ENCODE measurements around the gene ADAP1. TPM values are rescaled to one million over a fixed set of nuclear protein-coding genes. Genes with fewer than 3 reads are reported as not detected.
A peak's percentile ranks its signal among the peaks of the same experiment; 100 is the strongest.
"Not testable (repeated sequence)": the region's sequence is repeated elsewhere in the genome, so short reads cannot be mapped to it uniquely, and the experiment has no call there.

The ADAP1 gene
- total and polyA plus RNA-seq, 9 donors = 2.0 to 6.1 (median 3.3) TPM

DNA sequence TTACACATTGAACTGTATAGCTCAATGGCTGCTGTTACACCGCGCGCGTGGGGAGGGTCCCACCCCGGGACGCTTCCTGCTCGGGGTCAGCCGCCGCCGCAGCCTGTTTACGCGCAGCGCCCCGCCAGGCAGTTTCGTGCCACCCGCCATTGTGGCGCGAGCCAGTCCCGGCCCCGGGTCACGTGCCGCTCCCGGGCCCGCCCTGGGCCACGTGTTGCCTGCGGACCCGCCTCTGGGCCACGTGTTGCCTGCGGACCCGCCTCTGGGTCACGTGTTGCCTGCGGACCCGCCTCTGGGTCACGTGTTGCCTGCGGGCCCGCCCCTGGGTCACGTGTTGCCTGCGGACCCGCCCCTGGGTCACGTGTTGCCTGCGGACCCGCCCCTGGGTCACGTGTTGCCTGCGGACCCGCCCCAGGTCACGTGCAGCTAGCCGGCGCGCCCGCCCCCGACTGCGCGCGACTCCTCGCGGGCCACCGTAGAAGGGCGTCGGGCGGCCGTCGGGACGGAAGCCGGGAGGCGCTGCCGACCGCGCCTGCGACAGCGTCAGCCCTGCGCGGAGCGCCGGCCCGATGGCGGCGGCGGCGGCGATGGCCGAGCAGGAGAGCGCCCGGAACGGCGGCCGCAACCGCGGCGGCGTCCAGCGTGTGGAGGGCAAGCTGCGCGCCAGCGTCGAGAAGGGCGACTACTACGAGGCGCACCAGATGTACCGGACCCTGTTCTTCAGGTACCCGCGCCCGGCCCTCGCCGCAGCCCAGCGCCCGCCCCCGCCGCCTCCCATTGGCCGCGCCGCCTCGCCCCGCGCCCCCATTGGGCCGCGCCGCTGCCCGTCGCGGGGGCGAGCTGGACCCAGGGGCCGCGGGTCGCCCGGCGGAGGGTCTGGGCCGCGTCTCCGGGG, 78.2 kb downstream of the ADAP1 start, which contains the start of gene GET4:
TSS of gene GET4 (plus strand) at position 478 of the 895 bp plus-strand sequence. CDS start at position 570, 92 bp downstream.
- no peaks in the 10 kb centered on the region for H3K9me3 ChIP-seq (replicated peaks; ENCODE audit: control insufficient read depth, low read depth, low read length)
- under 1% methylated on average over 129 of the region's 129 CpGs for WGBS (ENCODE audit: insufficient coverage)
- peak within 1 kb of the TSS; percentile 87 for H3K27ac ChIP-seq (ENCODE audit: low read length)
- peaks cover 36% of the 10 kb centered on the region for H3K36me3 ChIP-seq (ENCODE audit: control insufficient read depth, insufficient read depth, low read length)
- peak within 1 kb of the TSS; percentile 71 for H3K4me3 ChIP-seq (ENCODE audit: low read length)
- peak; percentile 98 for DNase-seq
- no peaks in the 10 kb centered on the region for H3K27me3 ChIP-seq (ENCODE audit: control insufficient read depth, insufficient read depth, low read length)
- peaks cover 57% of the 10 kb centered on the region for H3K4me1 ChIP-seq (ENCODE audit: control insufficient read depth, insufficient read depth, low read length)

DNA sequence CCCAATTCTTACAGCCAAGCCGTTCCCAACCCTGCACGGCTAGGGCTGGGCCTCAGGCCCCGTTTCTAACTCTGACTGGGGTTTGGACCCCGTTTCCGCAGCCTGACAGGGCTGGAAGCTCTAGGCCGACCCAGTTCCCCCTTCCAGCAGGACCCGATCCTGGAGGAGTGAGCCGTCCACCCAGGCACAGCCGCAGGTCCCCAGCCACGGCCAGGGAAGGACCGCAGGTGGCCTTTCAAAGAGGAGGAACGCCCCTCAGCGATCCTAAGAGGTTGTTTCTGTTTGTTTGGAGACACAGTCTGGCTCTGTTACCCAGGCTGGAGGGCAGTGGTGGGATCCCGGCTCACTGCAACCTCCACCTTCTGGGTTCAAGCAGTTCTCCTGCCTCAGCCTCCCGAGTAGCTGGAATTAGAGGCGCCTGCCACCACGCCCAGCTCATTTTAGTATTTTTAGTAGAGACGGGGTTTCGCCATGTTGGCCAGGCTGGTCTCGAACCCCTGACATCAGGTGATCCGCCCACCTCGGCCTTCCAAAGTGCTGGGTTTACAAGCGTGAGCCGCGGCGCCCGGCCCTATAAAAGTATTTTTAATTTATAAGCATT, 78.9 kb downstream of the ADAP1 start:
- Histone ChIP-seq H3K4me1 (ENCODE audit: control insufficient read depth, insufficient read depth, low read length) (peaks cover 57% of the 10 kb centered on the region), H3K4me3 (ENCODE audit: low read length) (peak overlapping the region; percentile 46), H3K36me3 (ENCODE audit: control insufficient read depth, insufficient read depth, low read length) (peaks cover 38% of the 10 kb centered on the region), H3K9me3 (replicated peaks; ENCODE audit: control insufficient read depth, low read depth, low read length) (no peaks in the 10 kb centered on the region), H3K27ac (ENCODE audit: low read length) (peak overlapping the region; percentile 83), H3K27me3 (ENCODE audit: control insufficient read depth, insufficient read depth, low read length) (no peaks in the 10 kb centered on the region)
- WGBS (ENCODE audit: insufficient coverage) = 83% methylated on average over 16 of the region's 27 CpGs
- peak; percentile 37 for DNase-seq

DNA sequence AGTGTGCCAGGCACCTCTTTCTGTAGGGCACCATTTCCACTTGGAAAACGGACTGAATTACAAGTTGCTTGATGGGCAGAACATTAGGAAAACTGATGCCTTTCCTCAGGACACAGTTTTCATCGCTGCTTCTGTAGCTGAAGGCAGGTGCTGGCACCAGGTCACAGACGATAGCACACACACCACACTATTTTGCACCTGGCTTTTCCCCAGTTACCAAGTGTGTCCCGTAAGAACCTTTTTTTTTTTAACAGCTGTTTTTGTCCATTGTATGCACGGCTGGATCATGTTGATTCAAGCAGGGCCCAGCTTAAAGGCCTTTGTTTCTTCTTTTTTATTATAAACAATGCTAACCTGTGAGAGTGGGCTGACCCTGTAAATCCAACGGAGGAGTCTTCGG, 79.4 kb downstream of the ADAP1 start:
- no peaks in the 10 kb centered on the region for H3K9me3 ChIP-seq (replicated peaks; ENCODE audit: control insufficient read depth, low read depth, low read length)
- H3K4me3 ChIP-seq (ENCODE audit: low read length) = no peak overlapping the region
- H3K27me3 ChIP-seq (ENCODE audit: control insufficient read depth, insufficient read depth, low read length) = no peaks in the 10 kb centered on the region
- WGBS (ENCODE audit: insufficient coverage) = 86% methylated on average over 5 of the region's 7 CpGs
- H3K36me3 ChIP-seq (ENCODE audit: control insufficient read depth, insufficient read depth, low read length) = peaks cover 40% of the 10 kb centered on the region
- H3K27ac ChIP-seq (ENCODE audit: low read length) = no peak overlapping the region
- peaks cover 53% of the 10 kb centered on the region for H3K4me1 ChIP-seq (ENCODE audit: control insufficient read depth, insufficient read depth, low read length)
- peak; percentile 46 for DNase-seq

DNA sequence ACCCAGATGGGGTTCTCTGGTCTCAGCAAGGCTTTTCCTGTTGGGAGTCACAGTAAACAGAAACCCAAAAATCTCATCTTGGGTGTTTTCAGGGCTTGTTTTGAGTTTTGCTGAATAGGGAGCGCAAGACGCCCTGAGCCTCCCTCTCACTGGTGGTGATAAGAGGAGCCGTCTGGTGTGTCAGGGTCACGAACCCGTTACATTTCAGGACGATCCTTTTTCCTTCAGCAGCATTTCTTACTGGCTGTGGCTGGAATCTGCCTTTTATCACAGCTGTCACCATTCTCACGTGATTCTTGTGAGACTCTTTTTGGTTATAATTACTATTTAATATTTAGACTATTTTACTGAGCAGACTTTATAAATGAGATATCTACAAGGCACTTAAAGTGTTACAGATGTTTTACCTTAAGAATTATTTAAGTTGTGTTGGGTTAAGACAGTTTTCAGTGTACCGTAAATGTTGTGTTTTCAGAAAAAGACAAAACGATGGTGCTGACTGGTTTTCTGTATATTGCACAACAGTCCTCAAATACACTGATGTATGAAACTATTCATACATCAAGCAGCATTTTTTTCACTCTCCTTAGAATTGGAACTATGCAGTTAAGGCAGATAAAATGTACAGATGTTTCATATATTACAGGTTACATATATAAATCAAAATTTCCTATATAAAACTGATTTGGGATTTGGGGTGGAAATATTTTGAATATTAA, 80.3 kb downstream of the ADAP1 start:
- DNase-seq = no peak
- H3K4me3 ChIP-seq (ENCODE audit: low read length) = no peak overlapping the region
- peaks cover 47% of the 10 kb centered on the region for H3K4me1 ChIP-seq (ENCODE audit: control insufficient read depth, insufficient read depth, low read length)
- H3K27me3 ChIP-seq (ENCODE audit: control insufficient read depth, insufficient read depth, low read length) = no peaks in the 10 kb centered on the region
- H3K27ac ChIP-seq (ENCODE audit: low read length) = peak overlapping the region; percentile 42
- no CpG with 5 or more reads among the region's 9 CpGs for WGBS (ENCODE audit: insufficient coverage)
- H3K9me3 ChIP-seq (replicated peaks; ENCODE audit: control insufficient read depth, low read depth, low read length) = no peaks in the 10 kb centered on the region
- H3K36me3 ChIP-seq (ENCODE audit: control insufficient read depth, insufficient read depth, low read length) = peaks cover 44% of the 10 kb centered on the region

DNA sequence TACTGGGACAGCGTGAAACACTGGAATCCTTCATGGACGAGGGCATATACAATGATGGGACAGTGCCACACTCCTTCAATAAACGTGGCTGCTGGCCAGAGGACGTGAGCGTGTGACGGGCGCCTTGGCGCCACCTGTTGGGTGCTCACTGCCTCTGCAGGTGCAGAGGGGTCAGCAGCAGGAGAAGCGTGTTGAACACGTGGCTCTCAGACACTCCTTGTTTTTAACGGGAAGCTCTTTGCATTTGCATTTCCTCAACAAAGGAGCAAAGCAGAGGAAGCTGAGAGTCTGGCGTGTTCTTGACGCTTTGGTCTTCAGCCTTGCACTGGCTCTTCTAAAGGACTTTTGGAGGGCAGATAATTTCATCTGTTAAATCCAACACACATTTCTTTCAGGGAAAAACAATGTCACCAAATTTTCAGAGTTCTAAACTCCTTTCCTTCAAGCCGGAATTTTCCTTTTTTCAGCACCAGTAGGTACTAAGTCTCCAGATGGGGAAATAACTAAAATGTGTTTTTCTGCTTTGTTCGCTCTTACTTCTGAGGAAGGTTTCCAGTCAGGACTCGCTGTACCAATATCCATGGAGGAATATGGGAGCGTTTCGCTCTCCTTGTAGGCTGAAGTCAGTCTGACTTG, 81.0 kb downstream of the ADAP1 start:
- peak; percentile 86 for DNase-seq
- Histone ChIP-seq H3K27ac (ENCODE audit: low read length) (peak overlapping the region; percentile 42), H3K4me3 (ENCODE audit: low read length) (no peak overlapping the region), H3K9me3 (replicated peaks; ENCODE audit: control insufficient read depth, low read depth, low read length) (no peaks in the 10 kb centered on the region), H3K27me3 (ENCODE audit: control insufficient read depth, insufficient read depth, low read length) (no peaks in the 10 kb centered on the region), H3K4me1 (ENCODE audit: control insufficient read depth, insufficient read depth, low read length) (peaks cover 40% of the 10 kb centered on the region), H3K36me3 (ENCODE audit: control insufficient read depth, insufficient read depth, low read length) (peaks cover 42% of the 10 kb centered on the region)
- WGBS (ENCODE audit: insufficient coverage) = 17% methylated on average over 13 of the region's 18 CpGs

DNA sequence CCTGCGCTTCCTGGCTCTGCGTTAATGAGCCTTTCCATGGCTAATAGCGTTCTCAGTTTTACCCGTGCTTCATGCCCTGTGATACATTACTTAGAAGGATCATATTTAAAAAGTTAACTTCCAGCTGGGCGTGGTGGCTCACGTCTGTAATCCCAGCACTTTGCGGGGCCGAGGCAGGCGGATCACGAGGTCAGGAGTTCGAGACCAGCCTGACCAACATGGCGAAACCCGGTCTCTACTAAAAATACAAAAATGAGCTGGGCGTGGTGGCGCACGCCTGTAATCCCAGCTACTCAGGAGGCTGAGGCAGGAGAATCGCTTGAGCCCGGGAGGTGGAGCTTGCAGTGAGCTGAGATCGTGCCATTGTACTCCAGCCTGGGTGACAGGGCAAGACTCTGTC, 81.8 kb downstream of the ADAP1 start:
- H3K27ac ChIP-seq (ENCODE audit: low read length) = peak overlapping the region; percentile 59
- H3K9me3 ChIP-seq (replicated peaks; ENCODE audit: control insufficient read depth, low read depth, low read length); DNase-seq; H3K27me3 ChIP-seq (ENCODE audit: control insufficient read depth, insufficient read depth, low read length); H3K4me3 ChIP-seq (ENCODE audit: low read length): not testable (repeated sequence)
- H3K4me1 ChIP-seq (ENCODE audit: control insufficient read depth, insufficient read depth, low read length) = peaks cover 32% of the 10 kb centered on the region
- H3K36me3 ChIP-seq (ENCODE audit: control insufficient read depth, insufficient read depth, low read length) = peaks cover 49% of the 10 kb centered on the region
- 94% methylated on average over 11 of the region's 19 CpGs for WGBS (ENCODE audit: insufficient coverage)

DNA sequence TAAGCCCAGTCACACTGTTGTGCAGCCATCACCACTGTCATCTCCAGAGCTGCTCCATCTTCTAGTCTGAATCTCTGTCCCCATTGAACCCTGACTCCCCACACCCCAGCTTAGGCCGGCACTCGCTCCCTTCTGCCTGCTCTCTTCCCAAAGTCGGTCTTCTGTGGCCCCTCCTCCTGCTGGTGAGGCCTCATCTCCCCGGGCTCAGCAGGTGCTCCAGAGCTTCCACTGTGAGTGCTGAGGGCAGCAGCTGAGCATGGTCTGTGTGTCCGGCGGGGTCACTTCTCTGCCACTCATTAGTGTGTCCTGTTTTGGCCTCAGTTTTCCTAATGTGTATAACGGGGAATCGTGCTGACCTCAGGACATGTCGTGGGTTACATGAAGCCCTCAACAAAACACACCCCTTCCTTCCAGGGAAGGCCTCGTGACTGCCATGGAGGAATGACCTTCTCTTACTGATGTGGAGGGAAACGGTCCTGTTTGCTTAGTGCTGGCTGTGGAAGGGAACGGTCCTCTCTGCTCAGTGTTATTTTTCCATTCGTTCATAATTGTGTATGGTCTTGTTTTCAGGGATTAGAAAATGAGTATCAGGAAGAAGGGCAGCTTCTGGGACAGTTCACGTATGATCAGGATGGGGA, 82.5 kb downstream of the ADAP1 start:
- Histone ChIP-seq H3K27me3 (ENCODE audit: control insufficient read depth, insufficient read depth, low read length) (no peaks in the 10 kb centered on the region), H3K36me3 (ENCODE audit: control insufficient read depth, insufficient read depth, low read length) (peaks cover 56% of the 10 kb centered on the region), H3K9me3 (replicated peaks; ENCODE audit: control insufficient read depth, low read depth, low read length) (no peaks in the 10 kb centered on the region), H3K27ac (ENCODE audit: low read length) (peak overlapping the region; percentile 59), H3K4me3 (ENCODE audit: low read length) (no peak overlapping the region), H3K4me1 (ENCODE audit: control insufficient read depth, insufficient read depth, low read length) (peaks cover 32% of the 10 kb centered on the region)
- DNase-seq = peak; percentile 40
- WGBS (ENCODE audit: insufficient coverage) = 68% methylated on average over 7 of the region's 14 CpGs

DNA sequence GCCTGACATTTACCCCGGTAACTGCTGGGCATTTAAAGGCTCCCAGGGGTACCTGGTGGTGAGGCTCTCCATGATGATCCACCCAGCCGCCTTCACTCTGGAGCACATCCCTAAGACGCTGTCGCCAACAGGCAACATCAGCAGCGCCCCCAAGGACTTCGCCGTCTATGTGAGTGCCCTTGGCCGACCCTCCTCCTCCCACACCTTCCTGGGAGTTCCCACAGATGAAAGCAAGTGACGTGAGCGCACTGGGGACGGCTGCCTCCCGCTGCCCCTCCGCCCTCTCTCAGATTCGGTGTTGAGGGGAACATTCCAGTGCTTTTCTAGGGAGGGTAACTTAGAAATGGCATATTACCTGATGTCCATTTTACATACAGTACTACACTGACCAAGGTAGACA, 85.1 kb downstream of the ADAP1 start:
- WGBS (ENCODE audit: insufficient coverage) = 93% methylated on average over 8 of the region's 14 CpGs
- no peak overlapping the region for H3K27ac ChIP-seq (ENCODE audit: low read length)

DNA sequence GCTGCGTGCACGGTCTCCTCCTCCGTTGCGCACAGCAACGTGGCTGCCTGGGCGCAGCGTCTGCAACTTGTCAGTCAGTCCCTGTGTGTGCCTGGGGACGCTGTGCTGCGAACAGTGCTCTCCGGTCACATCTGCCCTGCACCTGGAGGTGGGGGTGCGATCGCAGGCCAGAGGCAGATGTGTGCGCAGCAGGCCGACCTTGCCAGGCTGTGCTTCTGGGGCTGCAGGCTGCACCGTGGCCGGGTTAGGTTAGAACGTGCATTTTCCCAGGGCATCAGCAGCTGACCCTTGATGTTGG, 86.3 kb downstream of the ADAP1 start:
- Histone ChIP-seq H3K4me3 (ENCODE audit: low read length) (no peak overlapping the region), H3K27me3 (ENCODE audit: control insufficient read depth, insufficient read depth, low read length) (no peaks in the 10 kb centered on the region), H3K4me1 (ENCODE audit: control insufficient read depth, insufficient read depth, low read length) (peaks cover 11% of the 10 kb centered on the region), H3K27ac (ENCODE audit: low read length) (no peak overlapping the region), H3K9me3 (replicated peaks; ENCODE audit: control insufficient read depth, low read depth, low read length) (no peaks in the 10 kb centered on the region), H3K36me3 (ENCODE audit: control insufficient read depth, insufficient read depth, low read length) (peaks cover 69% of the 10 kb centered on the region)
- 78% methylated on average over 17 of the region's 17 CpGs for WGBS (ENCODE audit: insufficient coverage)
- DNase-seq = no peak

More for the DNA sequence above, 85.1 kb downstream of the ADAP1 start:
- Histone ChIP-seq H3K9me3 (replicated peaks; ENCODE audit: control insufficient read depth, low read depth, low read length) (no peaks in the 10 kb centered on the region), H3K4me1 (ENCODE audit: control insufficient read depth, insufficient read depth, low read length) (peaks cover 21% of the 10 kb centered on the region), H3K27me3 (ENCODE audit: control insufficient read depth, insufficient read depth, low read length) (no peaks in the 10 kb centered on the region), H3K4me3 (ENCODE audit: low read length) (no peak overlapping the region), H3K36me3 (ENCODE audit: control insufficient read depth, insufficient read depth, low read length) (peaks cover 70% of the 10 kb centered on the region)
- no peak for DNase-seq

Data from muscle of leg (tissue), 11 donors.